B cell (primary cell): ENCODE measurements around the gene RABGAP1. TPM values are rescaled to one million over a fixed set of nuclear protein-coding genes. Genes with fewer than 3 reads are reported as not detected.

Source experiments
- ATAC-seq: fragments of 200-7000 bp; cut with Tn5 transposase; one replicate; pipeline ENCODE4 v1.10.0; 2021; ENCODE audit warnings: low read depth, mild to moderate bottlenecking, moderate number of reproducible peaks, moderate library complexity
- CTCF ChIA-PET: fragments of 350-600 bp; sonication (Branson Sonifier 250); formaldehyde crosslinking; loops from one replicate; lab custom pipeline; 2021; ENCODE audit warnings: antibody characterized with exemption, inconsistent platforms; lab: Charles Lee
- POLR2A ChIA-PET: fragments of 350-600 bp; sonication (Branson Sonifier 250); formaldehyde crosslinking; loops from one replicate; lab custom pipeline; 2021; ENCODE audit warnings: antibody characterized with exemption; lab: Charles Lee
- DNase-seq: peaks from one replicate; pipeline ENCODE4 v3.0.0; 2013
- H2AFZ ChIP-seq: 2 replicates; pipeline ENCODE4 v1.6.1; 2012; ENCODE audit warnings: mild to moderate bottlenecking, low read depth, low read length; ENCODE audit not compliant: insufficient read depth, poor library complexity, severe bottlenecking
- H3K27ac ChIP-seq, 2 donors: 1 replicate in 1 of 2; 2 replicates in 1 of 2; pipeline ENCODE4 v1.5.1; 2012 to 2013; ENCODE audit warnings: low read length in 2 of 2, mild to moderate bottlenecking in 2 of 2, moderate library complexity in 1 of 2
- H3K27me3 ChIP-seq, 4 experiments: fragments of 200-600 bp in 1 of 4; sonication (generic) in 1 of 4; replicated peaks in 1 of 4; 1 replicate in 2 of 4; 2 replicates in 2 of 4; pipeline versions ENCODE4 v1.6.1 to v1.7.0; 2013 to 2016; ENCODE audit warnings: low read length in 3 of 4, mild to moderate bottlenecking in 2 of 4, mixed read lengths in 1 of 4, moderate library complexity in 1 of 4; ENCODE audit not compliant: insufficient read depth in 4 of 4, control insufficient read depth in 3 of 4; ENCODE audit errors: control extremely low read depth in 1 of 4
- H3K36me3 ChIP-seq, 2 experiments: replicated peaks in 1 of 2; 1 replicate in 1 of 2; 2 replicates in 1 of 2; pipeline versions ENCODE4 v1.6.1 to v1.7.1; 2013; ENCODE audit warnings: low read length in 1 of 2; ENCODE audit not compliant: insufficient read depth in 2 of 2, control insufficient read depth in 1 of 2; ENCODE audit errors: control extremely low read depth in 1 of 2, extremely low read depth in 1 of 2
- H3K4me1 ChIP-seq, 2 donors: fragments of 200-600 bp in 1 of 2; sonication (generic) in 1 of 2; 1 replicate in 1 of 2; 2 replicates in 1 of 2; pipeline versions ENCODE4 v1.5.1 to v1.6.1; 2013 to 2017; ENCODE audit warnings: low read length in 2 of 2; ENCODE audit not compliant: control insufficient read depth in 2 of 2, insufficient read depth in 2 of 2
- H3K4me2 ChIP-seq: replicated peaks from 2 replicates; pipeline ENCODE3; 2012; ENCODE audit warnings: mild to moderate bottlenecking, low read depth, low read length; ENCODE audit not compliant: poor library complexity, severe bottlenecking
- H3K4me3 ChIP-seq, 5 experiments: fragments of 200-600 bp in 1 of 5; sonication (generic) in 1 of 5; 1 replicate in 3 of 5; 2 replicates in 2 of 5; pipeline versions ENCODE4 v1.5.1 to v1.7.0; 2011 to 2016; ENCODE audit warnings: low read length in 4 of 5, mild to moderate bottlenecking in 4 of 5, low read depth in 2 of 5, control low read depth in 1 of 5, moderate library complexity in 1 of 5; ENCODE audit not compliant: insufficient read depth in 1 of 5; ENCODE audit errors: control extremely low read depth in 1 of 5, extremely low read depth in 1 of 5
- H3K79me2 ChIP-seq: fragments of 200-600 bp; sonication (generic); one replicate; pipeline ENCODE4 v1.6.0; 2016; ENCODE audit warnings: low read length; ENCODE audit not compliant: control insufficient read depth, insufficient read depth
- H3K9ac ChIP-seq: fragments of 200-600 bp; sonication (generic); 2 replicates; pipeline ENCODE4 v1.6.1; 2017; ENCODE audit warnings: mild to moderate bottlenecking, low read length, moderate library complexity
- H3K9me3 ChIP-seq, 3 donors: one replicate each; pipeline versions ENCODE4 v1.6.1 to v1.7.1; 2013; ENCODE audit warnings: low read length in 2 of 3; ENCODE audit not compliant: control insufficient read depth in 2 of 3, insufficient read depth in 1 of 3; ENCODE audit errors: control extremely low read depth in 1 of 3
- H4K20me1 ChIP-seq: 2 replicates; pipeline ENCODE4 v1.6.0; 2012; ENCODE audit warnings: mild to moderate bottlenecking, low read length; ENCODE audit not compliant: insufficient read depth, control insufficient read depth, poor library complexity, severe bottlenecking
- H3K27ac Mint-ChIP-seq: one replicate; pipeline ENCODE4 v1.8.0; 2021; ENCODE audit warnings: mixed read lengths
- H3K27me3 Mint-ChIP-seq: one replicate; pipeline ENCODE4 v1.8.0; 2021; ENCODE audit warnings: mixed read lengths
- H3K4me1 Mint-ChIP-seq: one replicate; pipeline ENCODE4 v1.8.0; 2021; ENCODE audit warnings: mixed read lengths
- H3K4me3 Mint-ChIP-seq: one replicate; pipeline ENCODE4 v1.8.0; 2021; ENCODE audit warnings: mixed read lengths
- H3K9me3 Mint-ChIP-seq: one replicate; pipeline ENCODE4 v1.8.0; 2022; ENCODE audit warnings: mixed read lengths; ENCODE audit not compliant: insufficient read depth
- EZH2 ChIP-seq: IDR thresholded peaks from 2 replicates; pipeline ENCODE4 v1.6.1; 2012; ENCODE audit warnings: borderline replicate concordance, low read depth, mild to moderate bottlenecking, moderate library complexity, low read length; ENCODE audit not compliant: insufficient read depth, poor library complexity, severe bottlenecking
- WGBS: methylation state at CpG from one replicate; pipeline ENCODE4 v1.1.5; 2013; ENCODE audit warnings: missing lambda C conversion rate; ENCODE audit not compliant: insufficient coverage; 5-methylcytosine and 5-hydroxymethylcytosine counted together
- intact Hi-C: fragments of 100-400 bp; cut with micrococcal nuclease; formaldehyde crosslinking; loops from one replicate; pipeline ENCODE4 v1.10.0; 2022
- polyA plus RNA-seq: library from polyadenylated mRNA; depleted of rRNA; stranded (reverse); fragments of >200 nt; gene quantifications from 2 replicates; pipeline ENCODE4 v1.2.3, GENCODE V29; 2012
- total RNA-seq, 2 donors: library from RNA; stranded (reverse); fragments of 120-200 nt in 1 of 2; gene quantifications; 1 replicate in 1 of 2; 2 replicates in 1 of 2; pipeline versions ENCODE4 v1.2.3 to v1.2.4, GENCODE V29; 2013 to 2022
- TF ChIP-seq, protein P1 (sequence below): fragments of 200-600 bp; IDR thresholded peaks from one replicate; pipeline ENCODE4 v1.8.0; 2022; ENCODE audit warnings: antibody characterized with exemption, mild to moderate bottlenecking

Gene RABGAP1
- total and polyA plus RNA-seq, 2 donors (not counting 1 experiment from before 2014, with no cell fraction given), result 13.9 to 81.0 TPM

GRCh38 chr9:123081824-123082223 is 141.0 kb downstream of the RABGAP1 start:
- H2AFZ ChIP-seq, result no peak overlapping the region
- H3K27me3 ChIP-seq, result no peaks in the 10 kb centered on the region
- no peak overlapping the region for H3K9ac ChIP-seq
- peak; percentile 67 for DNase-seq
- H3K79me2 ChIP-seq, result no peaks in the 10 kb centered on the region
- H3K9me3 ChIP-seq, result no peaks in the 10 kb centered on the region
- CTCF ChIA-PET, result interaction anchor here (0.9 to 7.0 kb wide), 26 partner anchors 9 to 309 kb away, joined by 3 to 214 read pairs (median 4); no protein-coding TSS in a partner anchor
- POLR2A ChIA-PET, result no interaction called here
- peaks cover 8 to 43% of the 10 kb centered on the region in 2 experiments for H3K36me3 ChIP-seq
- H3K4me1 ChIP-seq, result peaks cover 0 to 8% of the 10 kb centered on the region in 2 donors
- Mint-ChIP-seq H3K27ac (no peak overlapping the region), H3K9me3 (no peaks in the 10 kb centered on the region), H3K27me3 (no peaks in the 10 kb centered on the region), H3K4me3 (no peak overlapping the region), H3K4me1 (peaks cover 22% of the 10 kb centered on the region)
- H4K20me1 ChIP-seq, result no peaks in the 10 kb centered on the region
- peak; percentile 54 for ATAC-seq
- H3K27ac ChIP-seq, result no peak overlapping the region
- no CpG with 5 or more reads among the region's 2 CpGs for WGBS
- no peak overlapping the region for H3K4me2 ChIP-seq
- intact Hi-C loops, result loop anchor here (1.0 kb wide), 2 partner anchors 143 to 268 kb away; no protein-coding TSS in a partner anchor
- no peak overlapping the region for H3K4me3 ChIP-seq
- TF ChIP-seq, protein P1, sequence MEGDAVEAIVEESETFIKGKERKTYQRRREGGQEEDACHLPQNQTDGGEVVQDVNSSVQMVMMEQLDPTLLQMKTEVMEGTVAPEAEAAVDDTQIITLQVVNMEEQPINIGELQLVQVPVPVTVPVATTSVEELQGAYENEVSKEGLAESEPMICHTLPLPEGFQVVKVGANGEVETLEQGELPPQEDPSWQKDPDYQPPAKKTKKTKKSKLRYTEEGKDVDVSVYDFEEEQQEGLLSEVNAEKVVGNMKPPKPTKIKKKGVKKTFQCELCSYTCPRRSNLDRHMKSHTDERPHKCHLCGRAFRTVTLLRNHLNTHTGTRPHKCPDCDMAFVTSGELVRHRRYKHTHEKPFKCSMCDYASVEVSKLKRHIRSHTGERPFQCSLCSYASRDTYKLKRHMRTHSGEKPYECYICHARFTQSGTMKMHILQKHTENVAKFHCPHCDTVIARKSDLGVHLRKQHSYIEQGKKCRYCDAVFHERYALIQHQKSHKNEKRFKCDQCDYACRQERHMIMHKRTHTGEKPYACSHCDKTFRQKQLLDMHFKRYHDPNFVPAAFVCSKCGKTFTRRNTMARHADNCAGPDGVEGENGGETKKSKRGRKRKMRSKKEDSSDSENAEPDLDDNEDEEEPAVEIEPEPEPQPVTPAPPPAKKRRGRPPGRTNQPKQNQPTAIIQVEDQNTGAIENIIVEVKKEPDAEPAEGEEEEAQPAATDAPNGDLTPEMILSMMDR, result peak; percentile 81
- no peak for TF ChIP-seq EZH2

GRCh38 chr9:123083680-123084079 is 142.9 kb downstream of the RABGAP1 start:
- H3K36me3 ChIP-seq, result peaks cover under 1 to 41% of the 10 kb centered on the region in 2 experiments
- H3K79me2 ChIP-seq, result no peaks in the 10 kb centered on the region
- CTCF ChIA-PET, result interaction anchor here (1.0 to 7.0 kb wide), 7 partner anchors 10 to 268 kb away, joined by 3 to 214 read pairs (median 9); no protein-coding TSS in a partner anchor
- no peaks in the 10 kb centered on the region for H3K27me3 Mint-ChIP-seq
- POLR2A ChIA-PET, result no interaction called here
- peaks cover under 1 to 9% of the 10 kb centered on the region in 2 donors for H3K4me1 ChIP-seq
- H3K27ac Mint-ChIP-seq, result no peak overlapping the region
- whole genome bisulfite sequencing, result 100% methylated on average over 4 of the region's 6 CpGs
- no peaks in the 10 kb centered on the region for H3K27me3 ChIP-seq
- H2AFZ ChIP-seq, result no peak overlapping the region
- DNase-seq, result no peak
- H3K4me3 ChIP-seq, result no peak overlapping the region
- TF ChIP-seq, protein P1, result no peak
- peaks cover 27% of the 10 kb centered on the region for H3K4me1 Mint-ChIP-seq
- no peaks in the 10 kb centered on the region for H4K20me1 ChIP-seq
- ATAC-seq, result no peak
- H3K4me3 Mint-ChIP-seq, result no peak overlapping the region
- H3K9me3 ChIP-seq, result no peaks in the 10 kb centered on the region
- no peak overlapping the region for H3K9ac ChIP-seq
- H3K4me2 ChIP-seq, result no peak overlapping the region
- intact Hi-C loops, result no loop called here
- no peaks in the 10 kb centered on the region for H3K9me3 Mint-ChIP-seq
- no peak overlapping the region for H3K27ac ChIP-seq
